DOHH2 (cell line): ENCODE results near the gene BCL2.

Experiments
- EZH2phosphoT487 ChIP-seq: fragments of 200-600 bp; sonication (generic); IDR thresholded peaks from 2 replicates; pipeline ENCODE4 v1.6.1; 2017; ENCODE audit warnings: borderline replicate concordance, mild to moderate bottlenecking, antibody characterized with exemption, low read length, moderate library complexity, mixed read lengths
- TF ChIP-seq, protein P1 (sequence below): fragments of 200-600 bp; sonication (generic); IDR thresholded peaks from one replicate; pipeline ENCODE4 v1.5.1; 2014; ENCODE audit warnings: antibody characterized with exemption, mild to moderate bottlenecking, low read depth, low read length; ENCODE audit not compliant: poor library complexity, severe bottlenecking

DNA sequence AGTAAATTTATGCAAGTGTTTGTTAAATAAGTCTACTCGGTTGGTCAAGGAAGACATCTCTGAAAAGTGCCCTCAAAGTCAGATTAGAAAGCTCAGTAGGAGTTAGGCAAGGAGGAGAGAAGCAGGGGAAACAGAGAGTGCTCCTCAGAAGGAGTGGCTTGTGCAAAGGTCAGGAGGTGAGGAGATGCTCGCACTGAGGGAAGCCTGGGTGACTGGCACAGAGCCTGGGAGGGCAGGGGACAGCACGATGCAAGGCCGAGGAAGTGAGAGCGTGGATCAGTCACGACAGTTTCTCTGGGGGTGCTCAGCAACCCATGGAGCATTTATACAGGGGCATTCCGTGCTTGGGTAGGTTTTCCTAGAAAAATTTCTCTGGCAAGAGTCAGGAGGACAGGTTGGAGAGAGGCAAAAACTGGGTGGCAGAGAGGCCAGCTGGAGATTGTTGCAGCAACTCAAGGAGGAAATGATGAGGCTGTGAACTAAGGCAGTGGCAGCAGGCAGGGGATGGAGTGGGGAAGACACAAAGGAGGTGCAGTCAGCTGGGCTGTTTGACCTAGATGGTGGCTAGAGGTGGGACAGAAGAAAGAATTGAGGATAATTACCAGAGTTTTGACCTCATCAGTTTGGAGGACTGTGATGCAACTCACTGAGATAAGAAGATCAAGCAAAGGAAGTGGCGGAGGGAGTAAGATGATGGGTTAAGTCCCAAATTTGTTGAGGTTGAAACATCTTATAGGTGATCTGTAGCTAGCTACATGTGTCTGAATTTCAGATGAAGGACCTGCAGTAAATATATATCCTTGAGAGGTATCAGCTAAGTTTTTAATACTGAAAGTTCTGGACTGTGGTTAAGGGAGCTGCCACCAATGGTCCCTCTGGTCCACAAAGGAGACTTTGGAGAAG lies 52.4 kb downstream of the BCL2 start:
- TF ChIP-seq, protein P1, sequence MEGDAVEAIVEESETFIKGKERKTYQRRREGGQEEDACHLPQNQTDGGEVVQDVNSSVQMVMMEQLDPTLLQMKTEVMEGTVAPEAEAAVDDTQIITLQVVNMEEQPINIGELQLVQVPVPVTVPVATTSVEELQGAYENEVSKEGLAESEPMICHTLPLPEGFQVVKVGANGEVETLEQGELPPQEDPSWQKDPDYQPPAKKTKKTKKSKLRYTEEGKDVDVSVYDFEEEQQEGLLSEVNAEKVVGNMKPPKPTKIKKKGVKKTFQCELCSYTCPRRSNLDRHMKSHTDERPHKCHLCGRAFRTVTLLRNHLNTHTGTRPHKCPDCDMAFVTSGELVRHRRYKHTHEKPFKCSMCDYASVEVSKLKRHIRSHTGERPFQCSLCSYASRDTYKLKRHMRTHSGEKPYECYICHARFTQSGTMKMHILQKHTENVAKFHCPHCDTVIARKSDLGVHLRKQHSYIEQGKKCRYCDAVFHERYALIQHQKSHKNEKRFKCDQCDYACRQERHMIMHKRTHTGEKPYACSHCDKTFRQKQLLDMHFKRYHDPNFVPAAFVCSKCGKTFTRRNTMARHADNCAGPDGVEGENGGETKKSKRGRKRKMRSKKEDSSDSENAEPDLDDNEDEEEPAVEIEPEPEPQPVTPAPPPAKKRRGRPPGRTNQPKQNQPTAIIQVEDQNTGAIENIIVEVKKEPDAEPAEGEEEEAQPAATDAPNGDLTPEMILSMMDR, result no peak
- no peak for TF ChIP-seq EZH2phosphoT487
